Stimulated activated CD8-positive, alpha-beta memory T cell treated with anti-CD3 and anti-CD28 coated beads, Interleukin-15, amount 100 ng/mL, for 48 hours (primary cell): Measurements from ENCODE around the gene SERINC2.
"Not testable (repeated sequence)": the region's sequence is repeated elsewhere in the genome, so short reads cannot be mapped to it uniquely, and the experiment has no call there.

Experiments
- DNase-seq, 2 donors: peaks; one replicate each; pipeline ENCODE4 v3.0.0-alpha.2; 2020; ENCODE audit warnings: low read depth in 2 of 2

The SERINC2 gene

DNA sequence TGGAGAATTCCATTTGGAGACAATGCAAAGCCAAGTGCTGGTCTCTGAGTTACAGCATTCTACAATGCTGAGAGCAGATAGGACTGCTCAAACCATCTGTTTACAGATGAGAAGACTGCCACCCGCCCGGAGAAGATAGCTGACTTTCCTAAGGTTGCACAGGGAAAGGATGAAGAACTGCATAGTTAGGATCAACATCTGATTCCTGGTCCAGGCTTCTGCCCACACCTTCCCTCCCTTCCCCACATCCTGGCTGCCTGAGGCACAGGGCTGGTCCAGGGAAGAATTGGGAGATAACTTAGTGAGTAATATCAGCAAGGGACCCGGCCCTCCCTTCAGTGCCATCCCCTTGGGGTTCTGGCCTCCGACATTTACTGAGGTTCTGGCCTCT lies 2.0 kb downstream of the SERINC2 start:
- no peak for DNase-seq

DNA sequence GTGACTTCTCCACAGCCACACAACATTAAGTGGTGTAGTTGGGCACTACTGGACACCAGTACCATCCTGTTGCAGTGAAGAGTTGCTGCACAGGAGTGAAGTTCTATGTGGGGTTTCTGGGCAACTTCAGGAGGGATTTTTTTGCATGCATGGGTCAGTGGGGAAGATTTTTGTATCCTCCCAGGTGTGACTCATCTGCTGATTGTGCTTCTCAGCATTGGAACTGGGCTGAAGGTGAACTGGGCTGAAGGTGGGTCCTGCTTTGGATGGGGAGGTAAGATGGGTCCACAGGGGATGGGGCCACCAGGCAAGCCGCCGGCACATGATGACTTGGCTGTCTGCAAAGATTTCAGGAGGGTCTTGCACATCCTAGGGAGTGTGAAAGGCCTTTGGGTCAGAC lies 2.6 kb downstream of the SERINC2 start:
- DNase-seq = no peak

DNA sequence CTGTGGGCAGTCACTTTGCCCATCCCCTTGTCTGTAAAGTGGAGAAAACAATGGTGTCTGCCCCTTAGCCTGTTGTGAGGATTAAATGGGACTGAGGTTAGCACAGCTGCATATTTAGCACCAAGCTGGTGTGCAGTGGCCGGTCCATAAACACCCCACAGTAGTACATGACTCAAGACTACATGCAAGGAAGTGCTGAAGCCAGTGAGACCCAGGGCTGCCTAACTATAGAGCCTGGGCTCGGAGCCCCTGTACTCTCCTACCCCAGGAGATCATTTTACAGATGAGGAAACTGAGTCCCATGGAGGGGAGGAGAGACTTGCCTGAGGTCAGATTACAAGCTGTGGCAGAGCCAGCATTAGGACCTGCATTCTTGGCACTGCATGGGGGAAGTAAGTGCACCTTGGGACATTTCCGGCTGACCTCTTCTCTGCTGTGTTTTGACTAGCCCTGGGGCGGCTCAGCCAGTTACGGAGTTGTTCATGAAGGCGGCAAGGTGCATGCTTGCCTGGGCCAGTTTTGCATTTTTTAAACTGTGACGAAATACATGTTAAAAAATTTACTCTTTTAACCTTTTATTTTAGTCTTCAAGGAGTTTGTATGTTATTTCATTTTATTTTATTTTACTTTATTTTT lies 3.2 kb downstream of the SERINC2 start:
- DNase-seq = no peak

DNA sequence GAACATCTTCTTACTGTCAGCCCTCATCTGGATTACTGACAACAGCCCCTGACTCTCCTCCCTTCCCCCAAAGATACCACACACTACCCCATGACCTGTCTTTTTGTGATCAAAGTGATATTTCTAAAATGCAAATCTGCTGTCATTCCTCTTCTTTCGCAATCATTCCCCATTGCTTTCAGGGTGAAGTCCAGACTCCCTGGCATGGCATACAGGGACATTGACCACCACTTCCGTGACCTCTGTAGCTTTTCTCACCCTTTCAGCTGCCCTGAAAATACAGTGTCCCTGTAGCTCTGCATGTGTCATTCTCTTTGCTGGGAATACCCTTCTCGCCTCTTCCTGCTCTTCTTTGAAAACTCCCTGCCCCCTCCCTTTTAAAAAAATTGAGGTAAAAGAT lies 4.1 kb downstream of the SERINC2 start:
- DNase-seq = no peak

DNA sequence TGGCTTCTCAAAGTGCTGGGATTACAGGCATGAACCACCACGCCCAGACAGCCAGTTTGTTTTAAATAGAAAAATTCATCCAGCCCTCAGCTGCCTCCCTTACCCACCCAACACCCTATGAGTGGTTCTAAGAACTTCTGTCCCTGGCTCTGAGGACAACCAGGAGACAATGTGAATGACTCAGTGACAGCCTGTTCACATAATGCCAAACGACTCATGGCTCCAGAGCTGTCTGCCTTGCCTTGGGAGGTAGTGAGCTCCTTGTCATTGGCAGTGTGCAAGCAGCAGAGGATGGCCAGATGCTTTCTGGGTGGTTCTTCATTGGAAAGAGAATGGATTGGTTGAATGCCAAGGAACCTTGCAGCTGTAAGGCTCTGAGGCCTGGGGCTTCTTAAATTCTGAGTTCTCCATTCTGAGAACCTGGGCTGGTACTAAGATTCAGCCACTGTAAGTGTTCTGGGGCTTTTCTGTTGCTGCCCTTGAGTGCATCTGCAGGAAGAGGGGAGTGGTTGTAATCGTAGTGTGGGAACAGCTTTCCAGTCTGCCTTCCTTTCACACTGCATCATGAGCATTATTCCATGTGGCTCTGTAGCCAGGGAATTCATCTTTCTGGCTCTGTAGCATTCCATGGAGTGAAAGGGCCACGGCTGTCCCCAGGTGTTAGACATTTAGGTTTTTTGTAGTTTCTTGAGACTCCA lies 5.8 kb downstream of the SERINC2 start:
- no peak for DNase-seq

DNA sequence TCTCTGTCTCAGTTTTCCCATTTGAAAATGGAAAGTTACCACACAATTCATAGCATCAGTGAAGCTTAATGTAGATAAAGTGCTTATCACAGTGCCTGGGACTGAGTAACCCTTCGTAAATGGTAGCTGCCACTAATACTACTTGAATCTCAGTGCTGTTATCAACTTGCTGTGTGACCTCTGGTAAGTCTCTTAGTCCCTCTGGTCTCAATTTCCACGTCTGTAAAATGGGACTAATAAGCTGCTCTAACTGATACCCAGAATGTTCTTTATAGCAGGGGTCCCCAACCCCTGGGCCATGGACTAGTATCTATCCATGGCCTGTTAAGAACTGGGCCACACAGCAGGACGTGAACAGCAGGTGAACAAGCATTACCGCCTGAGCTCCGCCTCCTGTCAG lies 7.7 kb downstream of the SERINC2 start:
- no peak for DNase-seq

DNA sequence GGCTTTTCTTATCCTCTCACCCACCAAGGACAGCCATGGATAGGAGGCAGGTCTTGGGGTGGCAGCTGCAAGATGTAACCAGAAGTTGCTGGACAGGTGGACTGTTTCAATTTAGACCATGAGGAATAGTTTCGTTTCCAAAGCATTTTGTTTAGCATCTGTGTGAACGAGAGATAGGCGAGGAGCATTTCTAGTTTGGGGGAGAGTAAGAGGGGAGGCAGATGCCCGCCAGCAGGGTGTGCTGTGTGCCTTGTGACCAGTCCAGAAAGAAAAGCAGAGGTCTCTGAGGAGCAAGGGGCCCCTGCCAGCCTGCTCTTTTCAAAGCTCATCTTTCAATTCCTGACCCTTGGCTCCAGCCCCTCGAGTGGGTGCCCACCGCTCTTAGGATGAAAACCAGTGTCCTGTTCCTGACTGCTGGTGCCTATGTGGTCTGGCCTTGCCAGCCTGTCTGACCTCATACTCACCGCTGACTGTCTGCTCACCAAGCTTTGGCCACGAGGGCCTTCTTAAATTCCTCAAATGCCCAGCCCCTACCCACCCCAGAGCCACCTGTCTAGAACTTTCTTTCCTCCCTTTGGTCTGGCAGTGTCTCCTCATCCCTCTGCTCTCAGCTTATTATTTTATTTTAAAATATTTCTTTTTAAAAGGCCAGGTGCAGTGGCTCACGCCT lies 8.5 kb downstream of the SERINC2 start:
- DNase-seq = no peak

DNA sequence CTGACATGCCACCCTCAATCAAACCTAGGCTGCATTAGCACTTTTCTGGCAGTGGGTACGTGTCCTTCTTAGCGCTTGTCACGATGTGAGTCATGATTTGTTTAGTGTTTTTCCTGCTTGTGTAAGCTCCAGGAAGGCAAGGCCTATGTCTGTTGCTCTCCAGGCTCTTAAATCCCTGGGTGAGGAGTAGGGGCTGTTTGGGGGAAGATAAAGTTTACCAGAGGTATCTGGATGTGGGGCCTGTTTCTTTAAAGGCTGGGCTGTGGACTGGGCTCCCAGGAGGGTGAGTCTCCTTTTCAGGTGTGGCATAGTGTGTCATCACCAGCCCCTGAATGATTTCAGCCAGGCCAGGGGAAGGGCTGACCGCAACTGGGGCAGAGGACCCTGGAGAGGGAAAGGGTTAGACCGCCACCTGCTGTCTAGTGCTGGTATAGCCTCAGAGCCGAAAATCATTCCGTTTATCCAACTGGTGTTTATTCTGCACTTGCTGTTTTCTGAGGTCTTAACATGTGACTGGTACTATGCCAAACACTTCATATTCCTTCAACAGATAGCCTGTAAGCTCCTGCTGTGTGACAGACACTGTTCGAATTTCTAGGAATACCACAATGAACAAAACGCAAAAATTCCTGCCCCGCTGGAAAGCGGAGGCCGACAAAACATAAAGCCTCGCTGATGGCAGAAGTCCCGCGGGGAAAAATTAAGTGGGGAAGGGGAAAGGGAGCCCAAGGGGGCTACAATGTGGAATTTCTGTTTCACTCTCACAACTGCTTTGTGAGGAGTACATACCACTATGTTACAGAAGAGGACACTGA lies 9.7 kb downstream of the SERINC2 start:
- DNase-seq = peak; percentile 47 to 53

DNA sequence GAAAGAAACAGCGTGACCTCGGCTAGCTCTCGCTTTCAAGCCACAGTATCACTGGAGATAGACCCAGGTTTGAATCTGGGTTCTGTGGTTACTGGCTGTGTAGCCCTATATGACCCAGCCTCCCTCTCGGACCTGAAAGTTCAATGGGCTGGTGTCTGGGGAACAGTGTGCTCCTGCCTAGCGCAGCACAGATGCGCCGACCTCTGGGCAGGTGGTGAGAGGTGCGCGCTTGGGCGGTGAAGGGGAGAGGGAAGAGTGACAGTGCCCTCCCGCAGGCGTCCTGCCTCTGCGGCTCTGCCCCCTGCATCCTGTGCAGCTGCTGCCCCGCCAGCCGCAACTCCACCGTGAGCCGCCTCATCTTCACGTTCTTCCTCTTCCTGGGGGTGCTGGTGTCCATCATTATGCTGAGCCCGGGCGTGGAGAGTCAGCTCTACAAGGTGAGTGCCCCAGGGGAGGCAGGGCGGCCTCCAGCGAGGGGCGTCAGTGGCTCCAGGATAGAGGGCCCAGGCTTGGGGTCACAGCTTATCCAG lies 10.5 kb downstream of the SERINC2 start:
- DNase-seq = no peak

DNA sequence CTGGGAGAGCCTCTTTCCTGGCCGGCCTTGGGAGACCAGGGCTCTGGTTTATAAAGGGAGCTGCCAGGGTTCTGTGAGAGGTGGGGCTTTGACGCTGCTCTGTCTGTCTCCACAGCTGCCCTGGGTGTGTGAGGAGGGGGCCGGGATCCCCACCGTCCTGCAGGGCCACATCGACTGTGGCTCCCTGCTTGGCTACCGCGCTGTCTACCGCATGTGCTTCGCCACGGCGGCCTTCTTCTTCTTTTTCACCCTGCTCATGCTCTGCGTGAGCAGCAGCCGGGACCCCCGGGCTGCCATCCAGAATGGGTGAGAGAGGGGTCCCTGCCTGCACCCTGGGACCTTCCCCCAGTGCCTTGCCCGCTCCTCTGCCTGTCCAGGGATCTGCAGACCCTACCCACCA lies 11.6 kb downstream of the SERINC2 start:
- no peak for DNase-seq

DNA sequence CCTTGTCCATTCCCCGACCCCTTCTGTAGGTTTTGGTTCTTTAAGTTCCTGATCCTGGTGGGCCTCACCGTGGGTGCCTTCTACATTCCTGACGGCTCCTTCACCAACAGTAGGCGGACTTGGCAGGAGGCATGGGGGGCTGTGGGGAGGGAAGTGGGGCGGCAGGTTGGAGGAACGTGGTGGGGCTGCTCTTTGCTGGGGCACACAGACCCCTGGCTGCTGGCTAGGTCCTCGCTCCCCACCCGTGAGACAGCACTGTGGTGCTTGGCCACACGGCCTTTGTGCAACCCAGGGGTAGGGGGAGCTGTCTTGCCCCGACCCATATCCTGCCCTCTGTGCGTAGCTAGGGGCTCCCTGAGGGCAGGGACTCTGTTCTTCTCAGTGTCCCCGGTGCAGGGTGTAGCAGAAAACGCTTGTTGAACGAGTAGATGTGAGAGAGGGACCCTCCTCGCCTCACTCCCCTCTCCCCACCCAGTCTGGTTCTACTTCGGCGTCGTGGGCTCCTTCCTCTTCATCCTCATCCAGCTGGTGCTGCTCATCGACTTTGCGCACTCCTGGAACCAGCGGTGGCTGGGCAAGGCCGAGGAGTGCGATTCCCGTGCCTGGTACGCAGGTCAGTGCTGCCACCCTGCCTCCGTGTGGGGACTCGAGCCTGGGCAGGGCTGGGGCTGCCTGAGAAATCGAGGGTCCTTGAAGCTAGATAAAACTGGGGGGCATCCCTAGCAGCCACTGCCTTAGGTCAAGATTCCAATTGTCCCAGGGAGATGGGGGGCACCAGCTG lies 12.5 kb downstream of the SERINC2 start:
- no peak for DNase-seq

DNA sequence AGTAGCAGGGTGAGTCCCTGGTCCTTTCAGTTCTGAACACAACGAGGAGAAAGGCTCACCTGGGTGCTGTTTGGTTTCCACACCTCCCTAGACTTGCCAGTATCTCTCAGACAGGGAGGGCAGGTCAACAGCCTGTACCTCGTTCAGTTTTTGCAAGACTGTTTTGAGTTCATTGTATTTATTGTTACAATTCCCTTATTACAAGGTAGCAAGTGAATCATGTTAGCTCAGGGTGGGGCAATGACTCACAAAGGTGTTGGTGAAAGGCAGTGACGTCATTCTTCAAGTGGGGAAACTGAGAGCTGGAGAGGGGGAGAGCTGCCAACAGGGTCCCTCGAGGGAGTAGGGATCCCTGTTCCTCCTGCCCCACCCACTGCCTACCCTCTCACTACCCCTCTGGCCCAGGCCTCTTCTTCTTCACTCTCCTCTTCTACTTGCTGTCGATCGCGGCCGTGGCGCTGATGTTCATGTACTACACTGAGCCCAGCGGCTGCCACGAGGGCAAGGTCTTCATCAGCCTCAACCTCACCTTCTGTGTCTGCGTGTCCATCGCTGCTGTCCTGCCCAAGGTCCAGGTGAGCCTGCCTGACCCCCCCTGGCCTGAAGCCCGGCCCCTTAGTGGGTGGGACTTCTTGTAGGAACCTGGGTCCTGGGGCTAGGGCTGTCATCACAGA lies 13.4 kb downstream of the SERINC2 start:
- DNase-seq = no peak

DNA sequence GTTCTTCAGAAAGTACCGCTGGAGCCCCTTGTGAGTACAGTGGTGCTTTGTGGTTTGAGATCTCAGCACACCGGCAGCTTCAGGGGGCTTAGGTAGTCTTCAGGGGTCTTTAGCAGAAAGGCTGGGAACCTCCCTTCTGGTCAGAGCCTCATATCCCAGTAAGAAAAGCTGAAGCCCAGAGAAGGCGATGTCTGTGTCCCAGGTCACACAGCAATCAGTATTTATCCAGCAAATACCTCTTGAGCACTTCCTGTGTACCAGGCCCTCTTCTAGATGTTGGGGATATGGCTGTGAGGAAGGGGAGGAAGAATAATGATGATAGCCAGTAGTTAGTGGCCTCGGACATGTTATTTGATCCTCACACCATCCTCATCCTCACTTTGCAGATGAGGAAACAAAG lies 14.3 kb downstream of the SERINC2 start:
- DNase-seq = no peak

DNA sequence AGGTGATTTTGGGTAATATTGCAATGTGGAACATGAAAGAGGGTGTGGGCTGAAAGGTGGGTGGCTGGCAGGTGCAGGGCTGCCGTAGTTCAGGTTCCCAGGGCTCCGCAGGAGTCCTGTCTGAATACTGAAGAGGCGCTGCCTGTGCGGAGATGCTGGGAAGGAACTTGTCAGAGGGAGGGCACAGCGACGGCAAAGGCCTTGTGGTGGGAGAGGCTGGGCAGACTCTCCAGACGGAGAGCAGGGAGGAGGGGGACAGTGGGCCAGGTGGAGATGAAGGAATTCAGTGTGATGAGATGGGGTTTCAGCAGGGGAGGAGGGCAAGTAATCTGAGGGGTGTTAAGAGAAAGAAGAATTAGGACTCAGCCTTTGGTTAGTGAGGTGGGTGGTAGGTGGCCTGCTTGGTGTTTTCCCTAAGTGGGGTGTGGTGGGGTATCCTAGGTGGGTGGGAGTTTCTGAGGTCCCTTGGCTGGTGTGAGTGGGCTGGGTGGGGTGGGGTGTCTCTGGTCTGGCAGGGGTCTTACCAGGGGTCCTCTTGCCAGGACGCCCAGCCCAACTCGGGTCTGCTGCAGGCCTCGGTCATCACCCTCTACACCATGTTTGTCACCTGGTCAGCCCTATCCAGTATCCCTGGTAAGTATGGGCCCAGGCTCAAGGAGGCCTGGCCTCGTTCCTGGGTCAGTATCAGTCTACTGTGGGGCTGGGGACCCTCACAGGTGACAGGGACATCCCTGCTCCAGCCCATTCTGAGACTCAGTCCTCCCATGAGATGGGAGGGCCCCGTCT lies 15.6 kb downstream of the SERINC2 start:
- no peak for DNase-seq

DNA sequence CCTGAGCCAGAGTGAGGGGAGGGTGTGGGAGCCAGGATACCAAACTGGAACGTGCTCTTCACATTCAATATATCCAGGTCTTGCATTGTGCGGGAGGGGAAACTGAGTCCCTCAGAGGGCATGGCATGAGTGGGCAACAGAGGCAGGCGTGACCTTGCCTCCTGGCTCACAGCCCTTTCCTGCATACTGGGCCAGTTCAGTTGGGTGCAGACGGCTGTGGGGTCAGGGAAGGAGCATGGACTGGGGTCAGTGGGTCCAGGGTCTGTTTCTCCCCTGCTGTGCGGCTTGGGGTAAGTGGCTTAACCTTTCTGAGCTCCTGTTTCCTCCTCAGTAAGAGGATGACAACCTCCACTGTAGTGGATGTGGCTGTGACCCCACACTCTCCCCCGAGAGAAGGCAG lies 16.6 kb downstream of the SERINC2 start:
- no peak for DNase-seq

DNA sequence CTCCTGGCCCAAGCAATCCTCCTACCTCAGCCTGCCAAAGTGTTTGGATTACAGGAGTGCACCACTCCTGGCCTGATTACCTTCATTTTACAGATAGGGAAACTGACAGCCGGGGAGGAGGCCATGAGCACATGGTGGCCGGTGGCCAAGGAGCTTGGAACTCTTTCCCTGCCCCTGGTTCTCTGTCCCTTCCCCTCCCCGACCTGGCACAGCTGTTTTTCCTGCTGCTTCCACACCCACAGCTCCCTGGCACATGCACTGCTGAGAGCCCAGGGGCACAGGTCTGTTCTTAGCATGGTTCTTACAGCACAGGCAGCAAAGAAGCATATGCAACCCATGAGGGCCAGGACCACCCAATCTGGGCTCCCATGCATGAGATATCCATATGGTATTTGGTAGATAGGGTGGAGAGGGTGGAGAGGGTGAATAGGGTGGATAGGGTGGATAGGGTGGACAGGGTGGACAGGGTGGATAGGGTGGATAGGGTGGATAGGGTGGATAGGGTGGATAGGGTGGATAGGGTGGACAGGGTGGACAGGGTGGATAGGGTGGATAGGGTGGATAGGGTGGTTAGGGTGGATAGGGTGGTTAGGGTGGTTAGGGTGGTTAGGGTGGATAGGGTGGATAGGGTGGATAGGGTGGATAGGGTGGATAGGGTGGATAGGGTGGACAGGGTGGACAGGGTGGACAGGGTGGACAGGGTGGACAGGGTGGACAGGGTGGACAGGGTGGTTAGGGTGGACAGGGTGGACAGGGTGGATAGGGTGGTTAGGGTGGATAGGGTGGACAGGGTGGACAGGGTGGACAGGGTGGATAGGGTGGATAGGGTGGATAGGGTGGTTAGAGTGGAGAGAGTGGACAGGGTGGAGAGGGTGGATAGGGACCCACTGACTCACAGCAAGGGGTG lies 18.6 kb downstream of the SERINC2 start:
- DNase-seq = not testable (repeated sequence)

DNA sequence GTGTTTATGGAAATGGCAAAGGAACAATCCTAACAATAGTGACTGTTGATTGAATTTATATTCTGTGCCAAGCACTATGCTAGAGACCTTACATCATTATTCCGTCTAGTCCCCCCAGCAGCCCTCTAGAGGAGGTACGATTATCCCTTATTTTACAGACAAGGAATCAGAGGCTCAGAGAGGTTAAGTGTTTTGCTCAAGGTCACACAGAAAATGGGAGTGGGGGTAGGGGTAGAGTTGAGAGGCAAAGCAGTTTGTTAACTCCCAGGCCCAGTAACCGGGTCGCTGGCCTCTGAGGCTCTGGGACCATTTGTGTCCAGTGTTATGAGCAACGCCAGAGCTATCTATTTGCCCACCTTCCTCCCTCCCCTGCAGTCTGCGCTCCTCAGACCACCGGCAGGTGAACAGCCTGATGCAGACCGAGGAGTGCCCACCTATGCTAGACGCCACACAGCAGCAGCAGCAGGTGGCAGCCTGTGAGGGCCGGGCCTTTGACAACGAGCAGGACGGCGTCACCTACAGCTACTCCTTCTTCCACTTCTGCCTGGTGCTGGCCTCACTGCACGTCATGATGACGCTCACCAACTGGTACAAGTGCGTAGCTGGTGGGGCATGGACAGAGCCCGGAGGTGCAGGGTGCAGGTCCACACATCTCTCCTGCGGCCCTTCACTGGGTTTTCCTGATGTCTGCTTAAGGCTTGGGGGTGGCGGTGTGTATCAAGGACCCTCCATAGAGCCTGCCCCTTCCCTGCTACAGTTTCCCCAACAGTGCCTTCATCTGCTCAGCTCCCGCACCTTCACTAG lies 19.8 kb downstream of the SERINC2 start:
- no peak for DNase-seq

DNA sequence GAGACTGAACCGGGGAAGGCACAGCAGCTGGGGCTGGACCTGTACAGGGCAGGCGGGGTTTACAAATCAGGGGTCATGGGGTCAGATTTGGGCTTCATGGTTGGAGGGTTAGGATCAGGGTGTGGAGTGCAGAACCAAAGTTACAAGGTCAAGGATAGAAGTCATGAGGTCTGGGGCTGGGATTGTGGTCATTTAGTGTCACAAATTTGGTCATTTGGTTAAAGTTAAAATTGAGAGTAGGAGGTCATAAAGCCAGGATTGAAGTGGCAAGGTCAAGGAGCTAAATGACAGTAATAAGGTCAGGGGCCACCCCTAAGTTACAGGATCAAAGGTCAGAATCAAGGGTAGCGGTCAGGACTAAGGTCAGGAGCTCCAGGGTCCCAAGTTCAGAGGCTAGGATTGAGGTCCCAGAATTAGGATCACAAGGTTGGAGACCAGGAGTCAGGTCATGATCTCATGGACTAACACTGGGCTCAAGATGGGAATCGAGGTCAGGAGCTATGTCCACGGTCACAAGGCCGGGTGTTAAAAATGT lies 20.4 kb downstream of the SERINC2 start:
- no peak for DNase-seq
